Endodermal cell (in vitro differentiated cells): ENCODE data around the gene MYL9. TPM values are rescaled to one million over a fixed set of nuclear protein-coding genes. Genes with fewer than 3 reads are reported as not detected.
A peak's percentile ranks its signal among the peaks of the same experiment; 100 is the strongest.

Source experiments
- DNase-seq: peaks from one replicate; pipeline ENCODE4 v3.0.0-alpha.2; 2017
- H3K27ac ChIP-seq: 2 replicates; pipeline ENCODE4 v1.5.1; 2013; ENCODE audit warnings: mild to moderate bottlenecking, low read depth, low read length, moderate library complexity
- H3K27me3 ChIP-seq: 2 replicates; pipeline ENCODE4 v1.6.1; 2013; ENCODE audit warnings: mild to moderate bottlenecking, low read length, moderate library complexity; ENCODE audit not compliant: insufficient read depth, control insufficient read depth, poor library complexity, severe bottlenecking
- H3K36me3 ChIP-seq: 2 replicates; pipeline ENCODE4 v1.7.0; 2013; ENCODE audit warnings: mild to moderate bottlenecking, low read length, moderate library complexity; ENCODE audit not compliant: control insufficient read depth, insufficient read depth
- H3K4me1 ChIP-seq: one replicate; pipeline ENCODE4 v1.7.0; 2013; ENCODE audit warnings: low read length; ENCODE audit not compliant: control insufficient read depth, insufficient read depth
- H3K4me3 ChIP-seq: 2 replicates; pipeline ENCODE4 v1.5.1; 2013; ENCODE audit warnings: mild to moderate bottlenecking, low read length, moderate library complexity
- H3K9ac ChIP-seq: 2 replicates; pipeline ENCODE4 v1.6.1; 2013; ENCODE audit warnings: mild to moderate bottlenecking, low read length, moderate library complexity; ENCODE audit not compliant: poor library complexity, severe bottlenecking; ENCODE audit errors: extremely low read depth
- H3K9me3 ChIP-seq: 2 replicates; pipeline ENCODE4 v1.6.1; 2013; ENCODE audit warnings: mild to moderate bottlenecking, low read length, moderate library complexity; ENCODE audit not compliant: control insufficient read depth
- H3K27ac Mint-ChIP-seq: 2 replicates; pipeline ENCODE4 v1.8.0; 2020; ENCODE audit warnings: mixed read lengths
- H3K27me3 Mint-ChIP-seq: 2 replicates; pipeline ENCODE4 v1.8.0; 2021; ENCODE audit warnings: mild to moderate bottlenecking, mixed read lengths; ENCODE audit not compliant: insufficient read depth
- H3K36me3 Mint-ChIP-seq: 2 replicates; pipeline ENCODE4 v1.8.0; 2020; ENCODE audit warnings: low read depth, mixed read lengths
- H3K4me1 Mint-ChIP-seq: 2 replicates; pipeline ENCODE4 v1.8.0; 2020; ENCODE audit warnings: mixed read lengths
- H3K4me3 Mint-ChIP-seq: 2 replicates; pipeline ENCODE4 v1.8.0; 2020; ENCODE audit warnings: mild to moderate bottlenecking, moderate library complexity, mixed read lengths
- H3K9me3 Mint-ChIP-seq: 2 replicates; pipeline ENCODE4 v1.8.0; 2020; ENCODE audit warnings: mild to moderate bottlenecking, mixed read lengths
- CTCF ChIP-seq: fragments of 200-600 bp; sonication (generic); conservative IDR thresholded peaks from 2 replicates; pipeline ENCODE4 v1.5.0; 2021; ENCODE audit warnings: antibody characterized with exemption, mild to moderate bottlenecking
- WGBS, 2 experiments: methylation state at CpG; one replicate each; pipeline versions ENCODE4 v1.1.5 to v1.1.7; 2013; ENCODE audit warnings: missing lambda C conversion rate in 2 of 2, mixed read lengths in 1 of 2; ENCODE audit not compliant: insufficient coverage in 1 of 2, insufficient read length in 1 of 2; 5-methylcytosine and 5-hydroxymethylcytosine counted together
- long read RNA-seq, 4 experiments: library from polyadenylated mRNA in 2 of 4; library from RNA in 1 of 4; library from capped mRNA in 1 of 4; stranded (forward) in 3 of 4; unstranded in 1 of 4; transcript quantifications; one replicate each; pipeline ENCODE4 v2.0.0, GENCODE V29; 2020 to 2021; ENCODE audit warnings: inconsistent platforms in 1 of 4
- polyA plus RNA-seq, 2 experiments: library from polyadenylated mRNA; stranded (reverse); fragments of 50-300 nt; gene quantifications; one replicate each; pipeline ENCODE4 v1.2.3, GENCODE V29; 2013
- total RNA-seq, 2 donors: library from RNA; stranded (reverse); fragmentation: NEBNext Ultra II Directional in 1 of 2; extraction: Animal tissue kit (Norgen Biotek cat#: 25700) in 1 of 2; gene quantifications; 2 replicates in 1 of 2; 3 replicates in 1 of 2; pipeline ENCODE4 v1.2.1, GENCODE V29; 2021

MYL9 gene
- 100 to 1,000 TPM; 264 to 284 TPM for total RNA-seq
- polyA plus RNA-seq (2013, experiment 1 of 2) = 186 TPM
- polyA plus RNA-seq (2013, experiment 2 of 2) = 220 TPM
- long read RNA-seq, experiment 1, transcript MYL9-201 (4 exons, 2,821 nt) = major isoform, 44 of 185 reads
- long read RNA-seq, experiment 1, partial matches to known transcripts = 125 of 185 reads
- long read RNA-seq, experiment 1, other reads (novel, unspliced or antisense) = 14 of 185 reads
- long read RNA-seq, experiment 2, transcript MYL9-201 (4 exons, 2,821 nt) = major isoform, 210 of 233 reads
- long read RNA-seq, experiment 2, partial matches to known transcripts = 18 of 233 reads
- long read RNA-seq, experiment 2, other reads (novel, unspliced or antisense) = 2 of 233 reads
- long read RNA-seq, experiment 3, transcript MYL9-201 (4 exons, 2,821 nt) = major isoform, 60 of 75 reads
- long read RNA-seq, experiment 3, partial matches to known transcripts = 7 of 75 reads
- long read RNA-seq, experiment 3, other reads (novel, unspliced or antisense) = 7 of 75 reads
- long read RNA-seq, experiment 4, transcript MYL9-201 (4 exons, 2,821 nt) = major isoform, 738 of 823 reads
- long read RNA-seq, experiment 4, transcript MYL9-202 (3 exons, 1,024 nt) = minor isoform, 14 of 823 reads
- long read RNA-seq, experiment 4, partial matches to known transcripts = 51 of 823 reads
- long read RNA-seq, experiment 4, other reads (novel, unspliced or antisense) = 20 of 823 reads

GRCh38 chr20:36541227-36541767 lies at the start of gene MYL9:
Gene MYL9 (plus strand): TSS chr20:36541519. CDS start chr20:36544885, 3,366 bp downstream.
- Mint-ChIP-seq H3K27ac (peak within 1 kb of the TSS; percentile 72), H3K27me3 (peaks cover 2% of the 10 kb centered on the region), H3K4me1 (peaks cover 25% of the 10 kb centered on the region), H3K36me3 (peaks cover 18% of the 10 kb centered on the region), H3K4me3 (peak within 1 kb of the TSS; percentile 69), H3K9me3 (no peaks in the 10 kb centered on the region)
- Histone ChIP-seq H3K4me3 (peak within 1 kb of the TSS; percentile 89), H3K27me3 (no peaks in the 10 kb centered on the region), H3K27ac (peak within 1 kb of the TSS; percentile 66), H3K9me3 (no peaks in the 10 kb centered on the region), H3K36me3 (peaks cover 31% of the 10 kb centered on the region), H3K9ac (peak within 1 kb of the TSS; percentile 81), H3K4me1 (peaks cover 20% of the 10 kb centered on the region)
- DNase-seq = peak; percentile 88
- TF ChIP-seq CTCF = no peak
- WGBS, 2 experiments = 4 to 7% methylated on average over 18 to 41 of the region's 41 CpGs

- H3K9me3 ChIP-seq = no peaks in the 10 kb centered on the region
- peak overlapping the region; percentile 74 for H3K27ac Mint-ChIP-seq
- 89 to 93% methylated on average over 6 of the region's 8 CpGs for WGBS, 2 experiments
- peaks cover 9% of the 10 kb centered on the region for H3K4me1 ChIP-seq
- peaks cover 16% of the 10 kb centered on the region for H3K36me3 Mint-ChIP-seq
- no peaks in the 10 kb centered on the region for H3K27me3 ChIP-seq
- H3K4me1 Mint-ChIP-seq = peaks cover 20% of the 10 kb centered on the region
- H3K9ac ChIP-seq = no peak overlapping the region
- no peak overlapping the region for H3K4me3 ChIP-seq
- peak; percentile 71 for DNase-seq
- peaks cover 23% of the 10 kb centered on the region for H3K36me3 ChIP-seq
- H3K9me3 Mint-ChIP-seq = no peaks in the 10 kb centered on the region
- H3K27ac ChIP-seq = peak overlapping the region; percentile 36
- no peak for TF ChIP-seq CTCF
- no peaks in the 10 kb centered on the region for H3K27me3 Mint-ChIP-seq
- no peak overlapping the region for H3K4me3 Mint-ChIP-seq
Observed at GRCh38 chr20:36491901-36492617, 49.3 kb upstream of the MYL9 start.
